ENCODE results near the gene SQSTM1.

SQSTM1 gene

DNA sequence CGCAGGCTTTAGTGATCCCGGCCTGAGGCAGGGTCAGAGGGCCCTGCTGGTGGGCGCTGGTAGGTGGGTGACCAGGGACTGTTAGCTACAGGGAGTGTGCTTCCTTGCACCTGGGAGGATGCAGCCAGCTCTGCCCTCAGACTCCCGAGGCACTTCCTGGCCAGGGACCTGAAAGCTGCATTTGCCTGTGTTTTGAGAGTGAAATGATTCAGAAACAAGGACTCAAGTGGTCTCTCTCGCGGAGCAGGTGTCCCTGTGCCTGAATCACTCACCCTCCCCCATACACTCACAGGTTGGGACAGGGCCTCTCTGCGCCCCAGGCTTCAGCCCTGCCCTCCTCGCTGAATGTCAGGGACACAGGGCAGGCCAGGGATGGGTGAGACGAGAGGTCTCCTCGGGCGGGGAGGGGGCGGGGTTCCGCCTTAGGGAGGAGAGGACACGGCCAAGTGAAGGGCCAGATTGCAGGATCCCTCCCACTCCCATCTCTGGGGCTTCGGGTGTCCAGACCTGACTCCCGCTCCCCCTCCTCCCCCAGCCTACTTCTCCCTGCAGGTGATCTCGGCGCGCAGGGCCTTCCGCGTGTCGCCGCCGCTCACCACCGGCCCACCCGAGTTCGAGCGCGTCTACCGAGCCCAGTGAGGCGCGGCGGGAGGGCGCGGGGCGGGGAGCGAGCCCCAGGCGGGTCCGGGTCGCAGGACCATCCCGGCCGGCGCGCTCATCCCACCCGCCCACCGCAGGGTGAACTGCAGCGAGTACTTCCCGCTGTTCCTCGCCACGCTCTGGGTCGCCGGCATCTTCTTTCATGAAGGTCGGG is 25.4 kb upstream of the SQSTM1 start:
- DNase-seq (ENCODE audit: low read depth): no peak
- TF ChIP-seq, protein P1, sequence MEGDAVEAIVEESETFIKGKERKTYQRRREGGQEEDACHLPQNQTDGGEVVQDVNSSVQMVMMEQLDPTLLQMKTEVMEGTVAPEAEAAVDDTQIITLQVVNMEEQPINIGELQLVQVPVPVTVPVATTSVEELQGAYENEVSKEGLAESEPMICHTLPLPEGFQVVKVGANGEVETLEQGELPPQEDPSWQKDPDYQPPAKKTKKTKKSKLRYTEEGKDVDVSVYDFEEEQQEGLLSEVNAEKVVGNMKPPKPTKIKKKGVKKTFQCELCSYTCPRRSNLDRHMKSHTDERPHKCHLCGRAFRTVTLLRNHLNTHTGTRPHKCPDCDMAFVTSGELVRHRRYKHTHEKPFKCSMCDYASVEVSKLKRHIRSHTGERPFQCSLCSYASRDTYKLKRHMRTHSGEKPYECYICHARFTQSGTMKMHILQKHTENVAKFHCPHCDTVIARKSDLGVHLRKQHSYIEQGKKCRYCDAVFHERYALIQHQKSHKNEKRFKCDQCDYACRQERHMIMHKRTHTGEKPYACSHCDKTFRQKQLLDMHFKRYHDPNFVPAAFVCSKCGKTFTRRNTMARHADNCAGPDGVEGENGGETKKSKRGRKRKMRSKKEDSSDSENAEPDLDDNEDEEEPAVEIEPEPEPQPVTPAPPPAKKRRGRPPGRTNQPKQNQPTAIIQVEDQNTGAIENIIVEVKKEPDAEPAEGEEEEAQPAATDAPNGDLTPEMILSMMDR (conservative IDR thresholded peaks at IDR 0.05; ENCODE audit: low read depth, low read length): no peak

DNA sequence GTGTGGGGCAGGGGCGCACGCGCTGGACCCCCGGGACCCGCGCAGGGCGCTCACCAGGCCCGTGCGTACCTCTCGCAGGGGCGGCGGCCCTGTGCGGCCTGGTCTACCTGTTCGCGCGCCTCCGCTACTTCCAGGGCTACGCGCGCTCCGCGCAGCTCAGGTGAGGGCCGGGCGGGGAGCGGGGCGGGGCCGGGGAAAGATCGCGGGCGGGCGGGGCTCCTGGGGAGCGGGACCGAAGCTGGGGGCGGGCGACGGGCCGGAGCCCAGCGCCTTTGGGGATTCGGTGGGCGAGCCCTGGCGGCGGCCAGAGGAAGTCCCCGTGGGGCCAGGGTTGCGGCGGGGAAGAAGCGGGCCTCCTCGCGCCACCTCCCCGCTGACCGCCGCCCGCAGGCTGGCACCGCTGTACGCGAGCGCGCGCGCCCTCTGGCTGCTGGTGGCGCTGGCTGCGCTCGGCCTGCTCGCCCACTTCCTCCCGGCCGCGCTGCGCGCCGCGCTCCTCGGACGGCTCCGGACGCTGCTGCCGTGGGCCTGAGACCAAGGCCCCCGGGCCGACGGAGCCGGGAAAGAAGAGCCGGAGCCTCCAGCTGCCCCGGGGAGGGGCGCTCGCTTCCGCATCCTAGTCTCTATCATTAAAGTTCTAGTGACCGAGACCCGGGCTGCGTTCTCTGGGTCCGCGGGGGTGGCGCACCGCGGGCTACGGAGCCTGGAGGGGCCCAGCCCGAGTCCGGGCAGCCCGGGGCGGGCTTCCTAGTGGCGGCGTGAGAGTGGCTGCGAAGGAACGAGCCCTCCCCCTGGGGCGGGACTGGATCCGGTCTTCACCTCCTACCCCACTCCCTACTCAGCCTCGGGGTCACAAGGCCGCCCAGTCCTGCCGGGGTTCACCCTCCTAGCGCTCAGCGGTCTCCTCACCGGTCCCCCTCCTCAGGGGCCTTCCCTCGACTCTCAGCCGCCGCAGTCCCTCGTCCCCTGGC is 24.6 kb upstream of the SQSTM1 start:
- peak overlapping the region; percentile 48 for H3K4me3 ChIP-seq (ENCODE audit: low read length)
- TF ChIP-seq, protein P1 (conservative IDR thresholded peaks at IDR 0.05; ENCODE audit: low read depth, low read length): peak; percentile 49
- DNase-seq (ENCODE audit: low read depth): no peak

More for the DNA sequence above, 25.4 kb upstream of the SQSTM1 start:
- peak overlapping the region; percentile 48 for H3K4me3 ChIP-seq (ENCODE audit: low read length)

DNA sequence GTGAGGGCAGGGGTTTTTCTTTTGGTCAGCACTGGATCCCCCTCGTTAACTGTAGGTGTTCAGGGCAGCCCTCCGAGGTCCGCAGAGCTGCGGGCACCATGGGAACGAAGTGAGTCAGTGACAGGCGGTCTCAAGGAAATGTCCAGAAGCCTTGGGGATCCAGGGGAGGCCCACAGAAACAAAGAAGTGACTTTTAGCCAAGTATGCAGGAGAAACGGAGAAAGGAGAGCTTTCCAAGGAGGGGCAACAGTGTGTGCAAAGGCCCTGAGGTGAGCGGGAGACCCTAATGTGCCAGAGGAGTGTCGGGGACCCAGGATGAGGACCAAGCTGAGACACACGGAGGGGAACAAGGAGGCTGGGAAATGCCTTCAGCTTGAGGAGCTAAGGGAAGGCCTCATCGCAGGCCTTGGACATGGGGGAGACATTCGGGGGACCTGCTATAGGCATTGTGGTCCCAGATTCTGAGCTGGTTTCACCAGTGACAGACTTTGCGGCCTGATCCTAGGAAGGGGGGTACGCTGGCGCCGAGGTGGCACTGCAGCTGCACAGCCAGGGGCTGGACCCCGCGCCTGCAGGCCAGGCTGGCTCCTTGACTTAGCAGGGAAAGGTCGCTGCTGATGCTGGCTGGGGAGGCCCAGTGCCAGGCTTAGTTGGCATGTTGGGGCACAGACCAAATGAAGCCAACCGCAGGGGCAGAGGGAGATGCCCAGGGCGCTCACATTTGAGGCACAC is 23.7 kb upstream of the SQSTM1 start:
- H3K4me3 ChIP-seq (ENCODE audit: low read length): peak overlapping the region; percentile 48
- DNase-seq (ENCODE audit: low read depth): no peak
- TF ChIP-seq, protein P1 (conservative IDR thresholded peaks at IDR 0.05; ENCODE audit: low read depth, low read length): no peak

DNA sequence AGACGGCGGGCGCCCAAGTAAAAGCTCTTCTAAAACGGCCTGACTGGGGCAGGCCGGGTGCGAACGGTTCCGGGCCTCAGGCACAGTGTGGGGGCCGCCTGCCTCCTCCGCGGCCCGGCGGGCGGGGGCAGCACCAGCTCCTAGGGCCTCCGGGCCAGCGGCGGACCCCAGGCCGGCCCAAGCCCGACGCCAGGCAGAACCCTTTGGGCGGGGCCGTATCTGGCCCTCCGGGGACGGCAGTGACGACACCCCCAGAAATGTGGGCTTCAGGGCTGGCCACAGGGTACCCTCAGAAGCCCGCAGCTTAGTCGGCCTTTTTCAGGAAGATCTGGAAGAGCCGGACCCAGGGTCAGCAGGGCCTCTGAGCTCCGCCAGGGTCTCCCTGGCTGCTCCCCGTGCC is 23.0 kb upstream of the SQSTM1 start:
- TF ChIP-seq, protein P1 (conservative IDR thresholded peaks at IDR 0.05; ENCODE audit: low read depth, low read length): no peak
- DNase-seq (ENCODE audit: low read depth): no peak
- no peak overlapping the region for H3K4me3 ChIP-seq (ENCODE audit: low read length)

DNA sequence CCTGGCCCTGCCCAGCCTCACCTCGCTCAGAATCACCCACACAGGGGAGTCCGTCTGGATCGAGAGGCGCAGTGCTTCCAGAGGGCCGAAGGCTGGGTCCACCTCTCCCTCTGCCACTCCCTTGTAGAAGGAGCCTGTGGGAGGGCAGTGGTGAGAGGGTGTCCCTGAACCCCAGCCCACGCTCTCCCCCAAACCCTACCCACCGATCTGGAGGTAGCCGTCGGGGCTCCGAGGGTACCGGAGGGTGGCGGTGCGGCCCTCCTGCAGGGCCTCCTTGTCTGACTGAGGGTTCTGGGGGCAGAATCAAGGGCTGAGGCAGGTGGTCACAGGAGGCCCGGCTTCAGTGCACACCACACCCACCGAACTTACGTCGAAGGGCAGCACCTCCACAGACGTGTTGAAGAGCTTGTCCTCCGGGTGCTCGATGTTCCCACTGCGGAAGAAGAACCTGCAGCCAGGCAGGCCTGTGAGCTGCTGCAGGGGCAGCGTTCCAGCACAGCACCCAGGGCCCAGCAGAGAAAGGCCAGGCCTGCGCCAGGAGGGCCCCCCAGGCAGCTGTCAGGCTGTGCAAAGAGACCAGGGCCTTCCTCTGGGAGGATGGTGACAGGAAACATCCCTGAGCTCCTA is 22.4 kb upstream of the SQSTM1 start:
- H3K4me3 ChIP-seq (ENCODE audit: low read length): no peak overlapping the region
- DNase-seq (ENCODE audit: low read depth): no peak
- TF ChIP-seq, protein P1 (conservative IDR thresholded peaks at IDR 0.05; ENCODE audit: low read depth, low read length): no peak

All from retinal pigment epithelial cell (primary cell).